MM.1S (cell line): ENCODE measurements around the gene XRCC3.

Source experiments
- DNase-seq: peaks from one replicate; pipeline ENCODE4 v3.0.0-alpha.2; 2015
- H2AFZ ChIP-seq: fragments of 300-600 bp; sonication (generic); 2 replicates; pipeline ENCODE4 v1.6.0; 2016; ENCODE audit warnings: antibody characterized with exemption, low read length
- H3F3A ChIP-seq: fragments of 300-600 bp; sonication (generic); 2 replicates; pipeline ENCODE4 v1.6.1; 2016; ENCODE audit warnings: mild to moderate bottlenecking, antibody characterized with exemption, low read length, moderate library complexity, mixed read lengths; ENCODE audit not compliant: insufficient read depth
- H3K27ac ChIP-seq: fragments of 300-600 bp; sonication (generic); 2 replicates; pipeline ENCODE4 v1.5.1; 2016; ENCODE audit warnings: mild to moderate bottlenecking, low read length
- H3K27me3 ChIP-seq: fragments of 300-600 bp; sonication (generic); replicated peaks from 2 replicates; pipeline ENCODE4 v1.6.0; 2016; ENCODE audit warnings: low read length; ENCODE audit not compliant: insufficient read depth
- H3K36me3 ChIP-seq: fragments of 300-600 bp; sonication (generic); replicated peaks from 2 replicates; pipeline ENCODE4 v1.6.1; 2016; ENCODE audit warnings: mild to moderate bottlenecking, low read length, mixed read lengths; ENCODE audit not compliant: insufficient read depth
- H3K4me1 ChIP-seq: fragments of 300-600 bp; sonication (generic); 2 replicates; pipeline ENCODE4 v1.6.1; 2016; ENCODE audit warnings: low read length, mixed read lengths
- H3K4me2 ChIP-seq: fragments of 300-600 bp; sonication (generic); 2 replicates; pipeline ENCODE4 v1.6.0; 2016; ENCODE audit warnings: low read depth, low read length
- H3K4me3 ChIP-seq: fragments of 300-600 bp; sonication (generic); 2 replicates; pipeline ENCODE4 v1.5.1; 2016; ENCODE audit warnings: low read length, mixed read lengths
- H3K79me2 ChIP-seq: fragments of 300-600 bp; sonication (generic); 2 replicates; pipeline ENCODE4 v1.6.1; 2016; ENCODE audit warnings: mixed run types, low read length, mixed read lengths
- H3K9ac ChIP-seq: fragments of 300-600 bp; sonication (generic); 2 replicates; pipeline ENCODE4 v1.6.1; 2016; ENCODE audit warnings: low read length, mixed read lengths
- H3K9me2 ChIP-seq: fragments of 300-600 bp; sonication (generic); replicated peaks from 2 replicates; pipeline ENCODE4 v1.6.1; 2016; ENCODE audit warnings: mild to moderate bottlenecking, low read length, mixed read lengths; ENCODE audit not compliant: insufficient read depth
- H3K9me3 ChIP-seq: fragments of 300-600 bp; sonication (generic); replicated peaks from 2 replicates; pipeline ENCODE4 v1.6.1; 2016; ENCODE audit warnings: mild to moderate bottlenecking, low read length, mixed read lengths; ENCODE audit not compliant: insufficient read depth
- H4K20me1 ChIP-seq: fragments of 300-600 bp; sonication (generic); 2 replicates; pipeline ENCODE4 v1.6.1; 2016; ENCODE audit warnings: mild to moderate bottlenecking, low read length, moderate library complexity, mixed read lengths; ENCODE audit not compliant: insufficient read depth
- EZH2 ChIP-seq: fragments of 300-600 bp; sonication (generic); optimal IDR thresholded peaks from 2 replicates; pipeline ENCODE3; 2017; ENCODE audit warnings: low read depth, mild to moderate bottlenecking, antibody characterized with exemption, low read length, mixed read lengths
- EZH2phosphoT487 ChIP-seq: fragments of 300-600 bp; sonication (generic); IDR thresholded peaks from 2 replicates; pipeline ENCODE4 v1.6.1; 2018; ENCODE audit warnings: antibody characterized with exemption, low read length
- TF ChIP-seq, protein P1 (sequence below): fragments of 300-600 bp; sonication (generic); IDR thresholded peaks from 2 replicates; pipeline ENCODE4 v1.5.1; 2016; ENCODE audit warnings: antibody characterized with exemption, low read length, mixed read lengths

XRCC3 gene

DNA sequence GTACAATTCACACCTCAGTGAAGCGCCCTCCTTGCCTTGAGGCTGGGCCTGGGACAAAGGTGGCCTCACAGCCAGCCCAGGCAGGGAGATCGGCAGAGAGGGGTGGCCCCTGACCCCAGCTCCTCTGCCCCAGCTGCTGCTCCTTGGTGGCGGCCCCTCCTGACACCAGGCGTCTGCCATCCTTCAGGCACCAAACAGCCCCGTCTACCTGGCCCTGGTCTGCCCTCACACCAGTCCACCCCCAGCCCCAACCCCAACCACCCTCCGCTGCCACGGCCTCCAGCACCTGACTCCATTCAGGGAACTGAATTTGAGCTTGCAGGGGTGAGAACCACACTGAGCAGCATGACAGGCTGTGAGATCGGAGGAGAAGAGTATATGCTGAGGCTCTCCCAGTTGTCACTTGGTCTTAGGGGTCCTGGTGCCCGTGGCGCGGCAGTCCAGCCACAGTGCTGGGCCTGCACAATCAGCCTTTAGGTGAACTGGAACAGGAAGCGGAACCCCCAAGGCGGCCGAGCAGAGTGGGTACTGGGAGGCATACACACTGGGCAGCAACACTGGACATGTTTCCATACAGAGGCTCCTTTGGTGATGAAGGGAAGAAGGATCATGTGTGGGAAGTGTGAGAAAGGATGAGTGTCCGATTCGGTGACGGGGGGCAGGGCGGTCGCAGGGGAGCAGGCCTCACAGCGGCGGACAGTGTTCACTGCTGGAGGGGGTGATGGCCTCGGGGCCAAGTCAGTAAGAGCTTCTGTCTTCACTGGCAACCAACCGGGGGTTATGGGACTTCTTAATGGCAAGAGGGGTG is 19.0 kb upstream of the XRCC3 start:
- no peak for DNase-seq
- TF ChIP-seq EZH2, result no peak
- no peak for TF ChIP-seq EZH2phosphoT487
- TF ChIP-seq, protein P1, sequence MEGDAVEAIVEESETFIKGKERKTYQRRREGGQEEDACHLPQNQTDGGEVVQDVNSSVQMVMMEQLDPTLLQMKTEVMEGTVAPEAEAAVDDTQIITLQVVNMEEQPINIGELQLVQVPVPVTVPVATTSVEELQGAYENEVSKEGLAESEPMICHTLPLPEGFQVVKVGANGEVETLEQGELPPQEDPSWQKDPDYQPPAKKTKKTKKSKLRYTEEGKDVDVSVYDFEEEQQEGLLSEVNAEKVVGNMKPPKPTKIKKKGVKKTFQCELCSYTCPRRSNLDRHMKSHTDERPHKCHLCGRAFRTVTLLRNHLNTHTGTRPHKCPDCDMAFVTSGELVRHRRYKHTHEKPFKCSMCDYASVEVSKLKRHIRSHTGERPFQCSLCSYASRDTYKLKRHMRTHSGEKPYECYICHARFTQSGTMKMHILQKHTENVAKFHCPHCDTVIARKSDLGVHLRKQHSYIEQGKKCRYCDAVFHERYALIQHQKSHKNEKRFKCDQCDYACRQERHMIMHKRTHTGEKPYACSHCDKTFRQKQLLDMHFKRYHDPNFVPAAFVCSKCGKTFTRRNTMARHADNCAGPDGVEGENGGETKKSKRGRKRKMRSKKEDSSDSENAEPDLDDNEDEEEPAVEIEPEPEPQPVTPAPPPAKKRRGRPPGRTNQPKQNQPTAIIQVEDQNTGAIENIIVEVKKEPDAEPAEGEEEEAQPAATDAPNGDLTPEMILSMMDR, result no peak
- Histone ChIP-seq H3K4me1 (no peaks in the 10 kb centered on the region), H3K79me2 (no peaks in the 10 kb centered on the region), H3F3A (no peaks in the 10 kb centered on the region), H3K4me3 (no peak overlapping the region), H4K20me1 (no peaks in the 10 kb centered on the region), H3K9me3 (no peaks in the 10 kb centered on the region), H3K36me3 (no peaks in the 10 kb centered on the region), H3K9ac (no peak overlapping the region), H3K27me3 (no peaks in the 10 kb centered on the region), H3K27ac (no peak overlapping the region), H3K9me2 (no peaks in the 10 kb centered on the region), H3K4me2 (no peak overlapping the region), H2AFZ (no peak overlapping the region)

DNA sequence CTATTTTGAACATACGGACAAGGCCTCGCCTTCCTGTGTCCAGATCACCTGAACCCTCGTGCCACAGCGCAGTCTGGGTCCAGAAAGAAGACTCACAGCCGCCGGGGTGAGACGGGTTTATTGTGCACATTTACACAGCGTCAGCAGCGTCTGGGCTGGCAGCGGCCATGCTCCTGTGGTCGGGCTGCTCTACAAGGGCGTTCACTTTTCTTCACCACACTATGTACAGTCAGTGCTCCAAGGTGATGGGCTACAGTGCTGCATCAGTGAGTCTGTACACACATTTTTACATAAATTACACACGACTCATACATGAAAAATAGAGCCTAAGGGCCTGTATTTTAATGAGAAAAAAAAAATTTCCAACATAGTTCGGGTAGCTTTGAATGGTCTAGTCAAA is 18.4 kb upstream of the XRCC3 start:
- Histone ChIP-seq H3K79me2 (no peaks in the 10 kb centered on the region), H3K4me1 (no peaks in the 10 kb centered on the region), H3K27ac (no peak overlapping the region), H3K9me3 (no peaks in the 10 kb centered on the region), H3K9me2 (no peaks in the 10 kb centered on the region), H3K4me3 (no peak overlapping the region), H3K27me3 (no peaks in the 10 kb centered on the region), H3K36me3 (no peaks in the 10 kb centered on the region), H4K20me1 (no peaks in the 10 kb centered on the region), H3F3A (no peaks in the 10 kb centered on the region), H2AFZ (no peak overlapping the region), H3K4me2 (no peak overlapping the region), H3K9ac (no peak overlapping the region)
- no peak for DNase-seq
- no peak for TF ChIP-seq EZH2phosphoT487
- TF ChIP-seq EZH2, result no peak
- TF ChIP-seq, protein P1, result no peak

DNA sequence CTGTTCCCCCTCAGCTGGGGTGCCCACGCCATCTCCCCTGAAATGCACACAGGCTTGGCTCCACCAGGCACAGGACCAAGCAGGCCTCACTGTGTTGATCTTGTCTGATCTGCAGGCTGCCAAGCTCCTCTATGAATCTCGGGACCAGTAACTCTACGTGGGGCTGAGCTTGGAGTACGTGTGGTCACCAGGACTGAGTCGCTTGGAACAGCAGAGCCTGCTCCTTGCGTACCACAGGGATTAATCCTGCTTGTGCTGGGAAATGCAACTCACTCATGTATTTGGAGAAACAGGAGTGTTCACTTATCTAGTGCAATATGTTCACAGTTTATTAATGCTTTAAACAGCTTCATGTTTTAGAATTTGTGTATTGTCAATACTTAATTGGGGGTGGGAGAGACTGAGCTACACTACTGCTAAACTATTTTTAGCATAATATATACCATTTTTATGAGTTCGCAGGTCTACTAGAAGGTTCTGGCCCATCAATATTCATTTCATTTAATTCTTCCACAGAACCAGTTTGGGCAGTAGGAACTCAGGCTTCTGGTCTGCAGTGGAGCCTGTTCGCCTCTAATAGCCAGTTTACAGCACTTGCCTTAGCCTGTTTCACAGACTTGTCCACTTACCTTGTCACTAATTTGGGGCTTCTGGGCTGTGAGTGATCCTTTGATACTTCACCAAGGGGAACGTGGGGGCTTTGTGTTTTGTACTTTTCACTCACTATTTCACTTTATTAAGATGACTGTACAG is 17.8 kb upstream of the XRCC3 start:
- Histone ChIP-seq H3F3A (no peaks in the 10 kb centered on the region), H3K9ac (no peak overlapping the region), H3K4me2 (no peak overlapping the region), H3K9me3 (no peaks in the 10 kb centered on the region), H3K9me2 (no peaks in the 10 kb centered on the region), H3K4me3 (no peak overlapping the region), H2AFZ (no peak overlapping the region), H3K27me3 (no peaks in the 10 kb centered on the region), H3K27ac (no peak overlapping the region), H3K4me1 (no peaks in the 10 kb centered on the region), H3K36me3 (no peaks in the 10 kb centered on the region), H3K79me2 (no peaks in the 10 kb centered on the region), H4K20me1 (no peaks in the 10 kb centered on the region)
- no peak for DNase-seq
- TF ChIP-seq EZH2phosphoT487 (no peak), EZH2 (no peak)
- TF ChIP-seq, protein P1, result no peak
